ENCODE data around the gene LRP1.

DNA sequence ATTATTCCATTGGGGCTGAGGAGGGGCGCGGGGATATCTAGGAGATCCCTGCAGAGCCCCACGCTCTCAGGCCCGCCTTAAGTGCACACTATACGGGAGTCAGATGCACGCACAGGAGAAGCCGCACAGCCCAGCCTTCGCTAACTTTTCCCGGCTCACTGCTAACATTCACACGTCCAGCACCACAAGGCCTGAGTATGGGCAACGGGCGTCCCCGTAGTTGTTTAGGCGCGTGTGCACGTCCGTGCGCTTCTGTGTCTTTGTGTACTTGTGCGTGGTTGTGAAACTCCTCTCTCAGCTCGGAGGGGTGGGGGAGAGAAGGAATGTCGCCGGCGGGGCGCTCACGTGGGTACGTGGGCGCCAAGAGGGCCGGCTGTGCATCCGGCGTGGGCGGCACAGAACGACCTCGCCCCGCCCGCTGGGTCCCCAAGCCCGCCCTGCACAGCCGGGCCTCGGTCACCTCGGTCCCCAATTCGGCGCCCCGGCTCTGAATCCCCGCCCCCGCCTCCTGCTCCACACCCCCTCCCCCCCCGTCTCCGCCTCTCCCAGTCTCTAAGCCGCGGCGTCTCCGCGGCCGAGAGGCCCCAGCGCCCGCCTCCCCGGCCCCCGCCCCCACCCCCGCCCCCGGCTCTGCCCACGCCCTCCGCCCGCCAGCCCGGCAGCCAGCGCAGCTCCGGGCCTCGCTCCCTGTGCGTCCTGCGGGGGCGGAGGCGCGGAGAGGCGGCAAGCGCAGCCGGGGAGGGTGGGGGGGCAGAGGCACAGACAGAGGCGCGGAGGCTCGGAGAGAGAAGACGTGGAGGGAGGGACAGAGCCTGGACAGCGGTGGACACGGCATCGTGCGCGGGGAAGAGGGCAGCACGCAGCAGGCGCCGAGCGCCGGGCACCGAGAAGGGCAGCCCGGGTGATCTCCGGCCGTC, 39.7 kb upstream of the LRP1 start, which contains the start of gene NAB2:
- TF ChIP-seq, protein P1, sequence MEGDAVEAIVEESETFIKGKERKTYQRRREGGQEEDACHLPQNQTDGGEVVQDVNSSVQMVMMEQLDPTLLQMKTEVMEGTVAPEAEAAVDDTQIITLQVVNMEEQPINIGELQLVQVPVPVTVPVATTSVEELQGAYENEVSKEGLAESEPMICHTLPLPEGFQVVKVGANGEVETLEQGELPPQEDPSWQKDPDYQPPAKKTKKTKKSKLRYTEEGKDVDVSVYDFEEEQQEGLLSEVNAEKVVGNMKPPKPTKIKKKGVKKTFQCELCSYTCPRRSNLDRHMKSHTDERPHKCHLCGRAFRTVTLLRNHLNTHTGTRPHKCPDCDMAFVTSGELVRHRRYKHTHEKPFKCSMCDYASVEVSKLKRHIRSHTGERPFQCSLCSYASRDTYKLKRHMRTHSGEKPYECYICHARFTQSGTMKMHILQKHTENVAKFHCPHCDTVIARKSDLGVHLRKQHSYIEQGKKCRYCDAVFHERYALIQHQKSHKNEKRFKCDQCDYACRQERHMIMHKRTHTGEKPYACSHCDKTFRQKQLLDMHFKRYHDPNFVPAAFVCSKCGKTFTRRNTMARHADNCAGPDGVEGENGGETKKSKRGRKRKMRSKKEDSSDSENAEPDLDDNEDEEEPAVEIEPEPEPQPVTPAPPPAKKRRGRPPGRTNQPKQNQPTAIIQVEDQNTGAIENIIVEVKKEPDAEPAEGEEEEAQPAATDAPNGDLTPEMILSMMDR (optimal IDR thresholded peaks at IDR 0.05 in 1 of 3, IDR thresholded peaks at IDR 0.05 in 1 of 3, conservative IDR thresholded peaks at IDR 0.05 in 1 of 3; ENCODE audit: extremely low read depth in 1 of 3, insufficient read depth in 2 of 3, low read length in 3 of 3), result no peak
- no peak for TF ChIP-seq EZH2 (IDR thresholded peaks at IDR 0.05; ENCODE audit: low read length)
